ENCODE data around the gene KCNIP3.

The KCNIP3 gene

DNA sequence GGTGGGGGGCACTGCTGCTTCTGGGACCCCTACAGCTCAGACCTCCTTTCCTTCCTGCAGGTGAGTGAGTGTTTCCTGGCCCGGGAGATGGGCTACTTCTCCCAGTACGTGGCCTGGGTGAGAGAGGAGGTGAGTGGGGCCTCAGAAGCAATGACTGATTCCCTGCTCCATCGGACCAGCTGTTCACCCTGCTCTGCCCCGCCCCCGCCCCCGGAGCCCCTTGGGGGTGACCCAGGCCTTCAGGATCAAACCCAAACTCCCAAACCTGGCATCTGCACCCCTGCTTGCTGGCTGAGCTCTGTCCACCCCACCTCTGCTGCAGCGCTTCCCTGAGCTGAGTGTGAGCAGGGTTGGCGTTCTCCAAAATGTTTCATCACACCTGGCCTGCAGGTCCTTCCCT is 9.8 kb upstream of the KCNIP3 start:
- Histone ChIP-seq H3K4me3 (replicated peaks; ENCODE audit: low read depth, low read length) (no peak overlapping the region), H3K36me3 (ENCODE audit: control insufficient read depth, insufficient read depth, low read length) (no peaks in the 10 kb centered on the region), H3K27me3 (replicated peaks; ENCODE audit: control insufficient read depth, insufficient read depth, low read length) (no peaks in the 10 kb centered on the region)
- DNase-seq (ENCODE audit: extremely low read depth, insufficient read length), result no peak
- TF ChIP-seq, protein P1, sequence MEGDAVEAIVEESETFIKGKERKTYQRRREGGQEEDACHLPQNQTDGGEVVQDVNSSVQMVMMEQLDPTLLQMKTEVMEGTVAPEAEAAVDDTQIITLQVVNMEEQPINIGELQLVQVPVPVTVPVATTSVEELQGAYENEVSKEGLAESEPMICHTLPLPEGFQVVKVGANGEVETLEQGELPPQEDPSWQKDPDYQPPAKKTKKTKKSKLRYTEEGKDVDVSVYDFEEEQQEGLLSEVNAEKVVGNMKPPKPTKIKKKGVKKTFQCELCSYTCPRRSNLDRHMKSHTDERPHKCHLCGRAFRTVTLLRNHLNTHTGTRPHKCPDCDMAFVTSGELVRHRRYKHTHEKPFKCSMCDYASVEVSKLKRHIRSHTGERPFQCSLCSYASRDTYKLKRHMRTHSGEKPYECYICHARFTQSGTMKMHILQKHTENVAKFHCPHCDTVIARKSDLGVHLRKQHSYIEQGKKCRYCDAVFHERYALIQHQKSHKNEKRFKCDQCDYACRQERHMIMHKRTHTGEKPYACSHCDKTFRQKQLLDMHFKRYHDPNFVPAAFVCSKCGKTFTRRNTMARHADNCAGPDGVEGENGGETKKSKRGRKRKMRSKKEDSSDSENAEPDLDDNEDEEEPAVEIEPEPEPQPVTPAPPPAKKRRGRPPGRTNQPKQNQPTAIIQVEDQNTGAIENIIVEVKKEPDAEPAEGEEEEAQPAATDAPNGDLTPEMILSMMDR (IDR thresholded peaks at IDR 0.05; ENCODE audit: insufficient read depth, low read length, poor library complexity, severe bottlenecking), result no peak

DNA sequence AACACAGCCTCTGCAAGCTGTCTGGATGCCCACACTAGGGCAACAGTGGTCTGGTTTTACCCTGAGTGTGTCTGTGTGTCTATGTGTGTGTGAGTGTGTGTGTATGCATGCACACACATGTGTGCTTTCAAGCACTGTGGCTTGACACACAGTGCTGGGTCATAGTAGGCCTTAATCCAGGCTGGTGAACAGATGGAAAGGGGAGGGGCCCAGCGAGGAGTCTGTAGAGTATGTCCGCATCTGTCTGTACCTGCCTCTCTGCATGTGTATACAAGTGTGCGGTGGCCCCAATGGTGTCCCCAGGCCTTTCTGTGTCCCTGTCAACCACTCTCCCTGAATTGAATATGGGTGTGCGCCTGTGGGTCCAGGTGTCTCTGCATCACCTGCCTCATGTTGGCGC is 9.3 kb upstream of the KCNIP3 start:
- Histone ChIP-seq H3K36me3 (ENCODE audit: control insufficient read depth, insufficient read depth, low read length) (no peaks in the 10 kb centered on the region), H3K4me3 (replicated peaks; ENCODE audit: low read depth, low read length) (no peak overlapping the region), H3K27me3 (replicated peaks; ENCODE audit: control insufficient read depth, insufficient read depth, low read length) (no peaks in the 10 kb centered on the region)
- no peak for DNase-seq (ENCODE audit: extremely low read depth, insufficient read length)
- TF ChIP-seq, protein P1 (IDR thresholded peaks at IDR 0.05; ENCODE audit: insufficient read depth, low read length, poor library complexity, severe bottlenecking), result no peak

DNA sequence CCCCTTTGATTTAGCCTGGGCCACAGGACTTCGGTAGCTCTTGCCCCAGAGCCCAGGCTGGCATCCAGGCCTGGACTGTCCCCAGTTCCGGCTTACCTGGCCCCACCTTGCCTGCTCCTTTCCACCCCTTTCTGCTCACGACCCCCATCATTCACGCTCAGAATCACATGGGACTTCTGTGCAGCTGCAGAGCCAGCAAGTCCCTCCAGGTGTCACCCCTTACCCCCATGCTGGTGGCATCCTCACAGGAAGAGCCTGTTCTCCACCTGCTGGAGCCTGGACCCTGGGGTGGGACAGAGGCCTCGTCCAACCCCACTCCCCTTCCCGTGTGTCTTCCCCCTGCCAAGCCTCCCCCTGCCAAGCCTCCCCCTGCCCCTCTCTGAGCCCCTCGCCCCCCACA is 7.9 kb upstream of the KCNIP3 start:
- TF ChIP-seq, protein P1 (IDR thresholded peaks at IDR 0.05; ENCODE audit: insufficient read depth, low read length, poor library complexity, severe bottlenecking), result no peak
- no peak for DNase-seq (ENCODE audit: extremely low read depth, insufficient read length)
- Histone ChIP-seq H3K4me3 (replicated peaks; ENCODE audit: low read depth, low read length) (no peak overlapping the region), H3K36me3 (ENCODE audit: control insufficient read depth, insufficient read depth, low read length) (no peaks in the 10 kb centered on the region), H3K27me3 (replicated peaks; ENCODE audit: control insufficient read depth, insufficient read depth, low read length) (no peaks in the 10 kb centered on the region)

DNA sequence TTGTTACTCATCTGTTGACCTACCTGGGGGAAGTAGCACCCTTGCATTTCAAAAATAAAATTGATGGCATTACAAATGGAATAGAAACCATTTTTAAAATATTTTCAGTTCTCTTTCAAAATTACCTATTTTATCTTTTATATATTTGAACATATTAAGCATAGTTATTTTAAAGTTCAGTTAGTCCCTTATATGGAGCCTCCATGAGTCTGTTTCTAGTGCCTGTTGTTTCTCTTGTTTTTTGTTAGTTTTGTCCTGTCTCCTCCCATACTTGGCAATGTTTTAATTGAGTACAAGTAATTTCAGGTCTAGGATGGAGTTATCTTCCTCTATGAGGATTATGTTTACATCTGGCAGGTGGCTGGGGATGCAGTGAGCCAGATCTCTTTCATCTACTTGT is 5.9 kb upstream of the KCNIP3 start:
- Histone ChIP-seq H3K36me3 (ENCODE audit: control insufficient read depth, insufficient read depth, low read length) (no peaks in the 10 kb centered on the region), H3K27me3 (replicated peaks; ENCODE audit: control insufficient read depth, insufficient read depth, low read length) (no peaks in the 10 kb centered on the region), H3K4me3 (replicated peaks; ENCODE audit: low read depth, low read length) (no peak overlapping the region)
- TF ChIP-seq, protein P1 (IDR thresholded peaks at IDR 0.05; ENCODE audit: insufficient read depth, low read length, poor library complexity, severe bottlenecking), result no peak
- no peak for DNase-seq (ENCODE audit: extremely low read depth, insufficient read length)

DNA sequence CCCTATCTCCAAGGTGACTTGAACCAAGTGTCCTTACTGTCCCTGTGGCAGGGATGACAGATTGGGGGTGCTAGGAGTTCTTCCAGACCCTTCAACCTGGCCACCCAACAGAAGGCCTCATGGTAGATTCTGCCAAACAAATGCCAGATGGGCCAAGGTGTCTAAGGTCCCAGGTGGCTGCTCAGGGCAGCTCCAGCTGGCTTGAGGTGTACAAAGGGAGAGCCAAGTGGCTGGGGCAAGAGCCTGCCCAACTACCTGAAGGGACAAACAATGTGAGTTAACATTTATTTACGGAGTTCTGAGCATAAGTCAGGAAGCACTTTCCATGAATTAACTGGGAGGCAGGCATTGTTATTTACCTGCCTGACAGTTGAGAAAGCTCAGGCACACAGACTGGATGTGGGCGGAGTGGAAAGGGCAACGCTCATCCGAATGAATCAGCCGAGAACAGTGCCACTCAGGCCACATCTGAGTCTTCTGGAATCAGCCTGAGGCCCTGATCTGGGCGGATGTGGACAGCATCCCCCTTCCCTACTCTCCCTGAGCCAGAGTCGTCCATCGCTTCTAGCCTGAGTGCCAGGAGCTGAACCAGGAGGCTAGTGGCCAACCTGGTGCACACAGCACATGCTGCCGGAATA is 4.4 kb upstream of the KCNIP3 start:
- Histone ChIP-seq H3K27me3 (replicated peaks; ENCODE audit: control insufficient read depth, insufficient read depth, low read length) (no peaks in the 10 kb centered on the region; the same call in 1 of the 2 replicates), H3K4me3 (replicated peaks; ENCODE audit: low read depth, low read length) (no peak overlapping the region), H3K36me3 (ENCODE audit: control insufficient read depth, insufficient read depth, low read length) (no peaks in the 10 kb centered on the region)
- TF ChIP-seq, protein P1 (IDR thresholded peaks at IDR 0.05; ENCODE audit: insufficient read depth, low read length, poor library complexity, severe bottlenecking), result no peak
- DNase-seq (ENCODE audit: extremely low read depth, insufficient read length), result no peak
